Measurements from ENCODE around the gene VSTM2B. TPM values are rescaled to one million over a fixed set of nuclear protein-coding genes. Genes with fewer than 3 reads are reported as not detected.

VSTM2B gene
- total and polyA plus RNA-seq, 2 of the 4 experiments (the other 2 are of a cell fraction): not detected

DNA sequence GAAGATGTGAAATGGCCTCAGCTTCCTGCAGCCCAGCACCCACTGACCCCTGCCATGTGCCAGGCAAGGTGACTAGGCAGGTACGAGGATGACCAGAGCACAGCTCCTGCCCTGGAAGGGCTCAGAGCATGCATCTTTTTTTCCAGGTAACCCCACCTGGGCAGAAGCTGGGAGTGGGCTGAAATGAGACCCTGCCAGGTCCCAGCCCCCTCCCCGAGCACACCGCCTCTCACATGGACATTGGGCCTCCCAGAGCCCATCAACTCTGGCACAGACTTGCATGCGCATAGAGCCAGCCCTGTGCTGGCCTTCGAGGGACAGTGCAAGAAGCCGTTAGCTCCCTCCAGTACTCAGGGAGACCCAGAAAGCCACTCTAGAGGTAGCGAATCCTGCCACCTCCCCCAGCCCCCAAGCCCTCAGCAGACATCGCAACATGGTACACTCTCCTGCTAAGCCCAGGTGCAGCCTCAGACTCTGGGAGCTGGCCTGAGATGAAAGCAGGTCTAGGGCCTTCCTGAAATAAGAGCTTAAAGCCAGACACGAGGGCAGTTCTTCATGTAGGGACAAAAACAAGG, 8.9 kb upstream of the VSTM2B start:
- H3K36me3 ChIP-seq (ENCODE audit: control insufficient read depth, insufficient read depth, low read length): no peaks in the 10 kb centered on the region
- intact Hi-C loops (cut with micrococcal nuclease): no loop called here
- H2AK9ac ChIP-seq (replicated peaks; ENCODE audit: low read depth, low read length, poor library complexity): no peak overlapping the region
- no peak overlapping the region for H4K8ac ChIP-seq (ENCODE audit: low read depth in 2 of 2, low read length in 2 of 2)
- BruUV-seq (replicated peaks): no TSS peak
- no peak overlapping the region for H3K56ac ChIP-seq (ENCODE audit: extremely low read depth, insufficient read depth, low read length)
- no peak overlapping the region for H2AK5ac ChIP-seq (ENCODE audit: low read depth, low read length)
- peaks cover under 1% of the 10 kb centered on the region; the same call in 1 of the 2 replicates for H3K27me3 ChIP-seq (ENCODE audit: control insufficient read depth, insufficient read depth, low read length)
- no peak overlapping the region for H3K4ac ChIP-seq (ENCODE audit: low read depth, low read length)
- in situ Hi-C loops (cut with MboI; ENCODE audit: low sequenced_read_pairs): no loop called here
- no peak overlapping the region for H2BK5ac ChIP-seq (ENCODE audit: low read depth, low read length, poor library complexity, severe bottlenecking)
- TF ChIP-seq, protein P1, sequence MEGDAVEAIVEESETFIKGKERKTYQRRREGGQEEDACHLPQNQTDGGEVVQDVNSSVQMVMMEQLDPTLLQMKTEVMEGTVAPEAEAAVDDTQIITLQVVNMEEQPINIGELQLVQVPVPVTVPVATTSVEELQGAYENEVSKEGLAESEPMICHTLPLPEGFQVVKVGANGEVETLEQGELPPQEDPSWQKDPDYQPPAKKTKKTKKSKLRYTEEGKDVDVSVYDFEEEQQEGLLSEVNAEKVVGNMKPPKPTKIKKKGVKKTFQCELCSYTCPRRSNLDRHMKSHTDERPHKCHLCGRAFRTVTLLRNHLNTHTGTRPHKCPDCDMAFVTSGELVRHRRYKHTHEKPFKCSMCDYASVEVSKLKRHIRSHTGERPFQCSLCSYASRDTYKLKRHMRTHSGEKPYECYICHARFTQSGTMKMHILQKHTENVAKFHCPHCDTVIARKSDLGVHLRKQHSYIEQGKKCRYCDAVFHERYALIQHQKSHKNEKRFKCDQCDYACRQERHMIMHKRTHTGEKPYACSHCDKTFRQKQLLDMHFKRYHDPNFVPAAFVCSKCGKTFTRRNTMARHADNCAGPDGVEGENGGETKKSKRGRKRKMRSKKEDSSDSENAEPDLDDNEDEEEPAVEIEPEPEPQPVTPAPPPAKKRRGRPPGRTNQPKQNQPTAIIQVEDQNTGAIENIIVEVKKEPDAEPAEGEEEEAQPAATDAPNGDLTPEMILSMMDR (conservative IDR thresholded peaks at IDR 0.05; ENCODE audit: low read depth, low read length): no peak
- TF ChIP-seq ELK1 (IDR thresholded peaks at IDR 0.05; ENCODE audit: borderline replicate concordance, low read depth, low read length) (no peak), RAD21 (IDR thresholded peaks at IDR 0.05; ENCODE audit: low read length) (no peak), SMC3 (IDR thresholded peaks at IDR 0.05; ENCODE audit: low read depth, low read length) (no peak), MAZ (IDR thresholded peaks at IDR 0.05; ENCODE audit: borderline replicate concordance, low read depth, low read length) (no peak), RCOR1 (IDR thresholded peaks at IDR 0.05; ENCODE audit: insufficient replicate concordance, low read length) (no peak), FOS (IDR thresholded peaks at IDR 0.05; ENCODE audit: low read depth, low read length) (no peak), CEBPB (IDR thresholded peaks at IDR 0.05; ENCODE audit: low read depth, low read length) (no peak), BHLHE40 (IDR thresholded peaks at IDR 0.05; ENCODE audit: low read depth, low read length) (no peak), RFX5 (IDR thresholded peaks at IDR 0.05; ENCODE audit: low read depth, low read length) (no peak), NFE2L2 (IDR thresholded peaks at IDR 0.05; ENCODE audit: low read depth, low read length) (no peak), USF2 (IDR thresholded peaks at IDR 0.05; ENCODE audit: low read depth, low read length) (no peak), POLR2A (IDR thresholded peaks at IDR 0.05; ENCODE audit: low read depth, low read length) (no peak), MAFK (IDR thresholded peaks at IDR 0.05; ENCODE audit: low read depth, low read length) (no peak)
- H4K20me1 ChIP-seq (ENCODE audit: insufficient read depth, low read length): no peaks in the 10 kb centered on the region
- H3K4me3 ChIP-seq (ENCODE audit: insufficient read depth, low read depth, low read length): no peak overlapping the region
- H2AFZ ChIP-seq (replicated peaks; ENCODE audit: low read length, poor library complexity): no peak overlapping the region
- DNase-seq (no peak), ATAC-seq (ENCODE audit: low read depth) (no peak)
- H4K5ac ChIP-seq (ENCODE audit: low read depth, low read length): no peak overlapping the region
- H3K4me2 ChIP-seq (ENCODE audit: low read depth, low read length): no peak overlapping the region
- ChIA-PET CTCF (no interaction called here), POLR2A (ENCODE audit: unreplicated experiment) (no interaction called here)
- H3K9me3 ChIP-seq (ENCODE audit: control insufficient read depth, insufficient read depth, low read length): no peaks in the 10 kb centered on the region
- no peaks in the 10 kb centered on the region for H3K9me1 ChIP-seq (ENCODE audit: insufficient read depth, low read length)
- no peak overlapping the region for H3K14ac ChIP-seq (replicated peaks; ENCODE audit: low read depth, low read length)
- H2BK15ac ChIP-seq (ENCODE audit: low read depth, low read length): no peak overlapping the region
- no peak overlapping the region for H3K23ac ChIP-seq (ENCODE audit: low read depth, low read length)
- H3K4me1 ChIP-seq (ENCODE audit: control insufficient read depth, insufficient read depth, low read length): no peaks in the 10 kb centered on the region
- no peak overlapping the region for H3K9ac ChIP-seq (ENCODE audit: low read depth, low read length)
- no peaks in the 10 kb centered on the region for H3K79me1 ChIP-seq (ENCODE audit: low read depth in 1 of 2, low read length in 2 of 2)
- no peak overlapping the region for H2BK120ac ChIP-seq (ENCODE audit: low read depth, low read length)
- 47% methylated on average over 4 of the region's 9 CpGs; no CpG with 5 or more reads in 1 of the 2 experiments for WGBS, 2 experiments (ENCODE audit: extremely low coverage in 2 of 2, insufficient read length in 1 of 2)
- dilution Hi-C loops (cut with HindIII; ENCODE audit: low sequenced_read_pairs, unreplicated experiment): no loop called here
- H3K27ac ChIP-seq (ENCODE audit: insufficient read depth, low read length): no peak overlapping the region
- H2BK20ac ChIP-seq (ENCODE audit: low read depth, low read length): no peak overlapping the region
- H4K91ac ChIP-seq (ENCODE audit: insufficient read depth, low read depth, low read length): no peak overlapping the region
- no peak overlapping the region for H3K18ac ChIP-seq (ENCODE audit: low read depth, low read length)

Measured in IMR-90 (cell line).